Stimulated activated CD8-positive, alpha-beta memory T cell treated with anti-CD3 and anti-CD28 coated beads, Interleukin-12 subunit alpha, Interleukin-12 subunit beta, amount 100 ng/mL, for 24 hours (primary cell): ENCODE results near the gene CCL16.
"Not testable (repeated sequence)": the region's sequence is repeated elsewhere in the genome, so short reads cannot be mapped to it uniquely, and the experiment has no call there.

Experiments used
- DNase-seq: peaks from one replicate; pipeline ENCODE4 v3.0.0-alpha.2; 2020; ENCODE audit errors: extremely low read depth

The CCL16 gene

DNA sequence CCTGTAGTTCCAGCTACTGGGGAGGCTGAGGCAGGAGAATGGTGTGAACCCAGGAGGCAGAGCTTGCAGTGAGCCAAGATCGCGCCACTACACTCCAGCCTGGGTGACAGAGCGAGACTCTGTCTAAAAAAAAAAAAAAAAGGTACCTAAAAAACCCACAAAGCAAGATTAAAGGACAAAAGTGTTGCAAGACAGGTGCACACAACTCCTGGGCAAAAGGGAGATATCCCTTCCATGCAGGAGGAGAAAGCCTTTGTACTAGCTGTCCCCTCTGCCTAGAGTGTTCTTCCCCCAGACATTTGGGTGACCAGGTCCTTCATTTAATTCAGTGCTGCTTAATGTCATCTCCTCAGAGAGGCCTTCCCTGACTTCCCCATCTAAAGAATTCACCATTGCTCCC is 42.8 kb downstream of the CCL16 start:
- DNase-seq, result not testable (repeated sequence)

DNA sequence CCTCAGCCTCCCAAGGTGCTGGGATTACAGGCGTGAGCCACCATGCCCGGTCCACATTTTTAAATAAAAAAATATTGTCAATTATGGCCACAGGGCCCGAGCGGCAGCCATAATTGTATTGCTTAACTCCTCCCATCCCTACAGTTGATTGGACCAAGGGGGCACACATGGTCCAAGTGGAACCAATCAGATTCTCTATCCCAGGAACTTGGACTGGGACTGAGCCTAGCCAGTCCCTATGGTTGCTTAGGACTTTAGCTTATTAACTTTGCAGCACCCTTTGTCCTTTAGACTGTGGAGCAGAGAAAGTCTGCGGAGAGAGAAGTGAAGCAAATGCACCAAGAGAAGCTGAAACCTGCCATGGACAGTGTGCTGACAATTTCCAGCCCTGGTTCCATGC is 45.2 kb downstream of the CCL16 start:
- DNase-seq, result no peak

DNA sequence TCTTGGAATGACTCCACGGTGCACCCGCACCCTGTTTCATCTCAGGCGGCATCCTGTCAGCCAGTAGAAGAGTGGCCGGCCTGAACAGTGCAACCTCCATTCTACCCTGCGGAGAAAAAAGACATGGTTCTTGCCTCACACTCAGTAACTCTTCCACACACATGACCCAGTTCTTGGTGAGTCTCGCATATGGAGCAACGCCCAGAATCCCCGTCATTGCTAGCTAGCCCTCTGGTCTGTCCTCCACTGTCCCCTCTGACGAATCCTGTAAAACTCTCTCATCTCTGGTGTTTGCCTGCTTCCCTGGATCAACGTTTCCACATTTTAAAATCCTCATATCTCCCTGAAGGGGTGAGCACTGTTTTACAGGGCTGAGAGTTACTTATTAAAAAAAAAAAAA is 46.5 kb downstream of the CCL16 start:
- DNase-seq, result no peak

DNA sequence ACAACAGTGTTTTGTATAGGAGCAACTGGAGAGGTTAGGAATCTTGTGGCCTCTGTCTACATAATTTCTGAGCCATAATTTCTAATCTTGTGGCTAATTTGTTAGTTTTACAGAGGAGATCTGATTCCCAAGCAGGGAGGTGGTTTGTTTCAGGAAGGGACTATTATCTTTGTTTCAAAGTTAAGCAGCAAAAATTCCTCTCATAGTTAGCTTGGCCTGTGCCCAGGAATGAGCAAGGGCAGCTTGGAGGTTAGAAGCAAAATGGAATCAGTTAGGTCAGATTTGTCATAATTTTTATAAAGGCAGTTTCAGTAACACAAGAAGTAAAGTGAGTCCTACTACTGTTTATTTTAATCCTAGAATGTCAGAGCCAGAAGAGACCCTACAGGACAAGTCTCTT is 48.7 kb downstream of the CCL16 start:
- no peak for DNase-seq

DNA sequence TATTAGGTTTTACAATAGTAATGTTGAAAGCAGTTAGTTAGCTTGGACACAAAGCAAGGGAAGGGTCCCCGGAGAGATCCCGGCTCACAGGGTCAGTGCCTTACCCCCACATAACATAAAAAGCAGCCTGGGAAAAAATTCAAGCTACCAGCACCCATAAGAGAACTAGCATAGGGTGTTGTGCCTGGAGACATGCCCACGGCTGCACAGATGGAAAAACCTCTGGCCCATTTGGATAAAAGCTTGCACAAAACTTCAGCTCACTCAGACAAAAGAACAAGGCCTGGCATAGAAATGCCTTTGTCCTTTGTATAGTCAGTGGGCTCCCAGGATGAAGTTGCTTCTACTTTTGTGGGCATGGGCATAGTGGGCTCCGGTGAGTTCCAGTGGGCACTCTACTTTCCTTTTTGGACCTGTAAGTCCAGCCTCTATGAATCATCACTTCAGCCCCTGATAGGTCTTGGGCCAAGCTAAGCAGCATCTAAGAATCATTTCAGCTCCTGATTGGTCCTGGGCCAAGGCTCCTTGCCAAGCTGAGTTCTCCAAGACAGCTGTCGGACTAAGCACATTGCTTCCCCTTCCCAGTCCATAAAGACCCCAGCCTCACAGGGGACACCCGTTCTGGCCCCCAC is 49.4 kb downstream of the CCL16 start:
- DNase-seq, result no peak

DNA sequence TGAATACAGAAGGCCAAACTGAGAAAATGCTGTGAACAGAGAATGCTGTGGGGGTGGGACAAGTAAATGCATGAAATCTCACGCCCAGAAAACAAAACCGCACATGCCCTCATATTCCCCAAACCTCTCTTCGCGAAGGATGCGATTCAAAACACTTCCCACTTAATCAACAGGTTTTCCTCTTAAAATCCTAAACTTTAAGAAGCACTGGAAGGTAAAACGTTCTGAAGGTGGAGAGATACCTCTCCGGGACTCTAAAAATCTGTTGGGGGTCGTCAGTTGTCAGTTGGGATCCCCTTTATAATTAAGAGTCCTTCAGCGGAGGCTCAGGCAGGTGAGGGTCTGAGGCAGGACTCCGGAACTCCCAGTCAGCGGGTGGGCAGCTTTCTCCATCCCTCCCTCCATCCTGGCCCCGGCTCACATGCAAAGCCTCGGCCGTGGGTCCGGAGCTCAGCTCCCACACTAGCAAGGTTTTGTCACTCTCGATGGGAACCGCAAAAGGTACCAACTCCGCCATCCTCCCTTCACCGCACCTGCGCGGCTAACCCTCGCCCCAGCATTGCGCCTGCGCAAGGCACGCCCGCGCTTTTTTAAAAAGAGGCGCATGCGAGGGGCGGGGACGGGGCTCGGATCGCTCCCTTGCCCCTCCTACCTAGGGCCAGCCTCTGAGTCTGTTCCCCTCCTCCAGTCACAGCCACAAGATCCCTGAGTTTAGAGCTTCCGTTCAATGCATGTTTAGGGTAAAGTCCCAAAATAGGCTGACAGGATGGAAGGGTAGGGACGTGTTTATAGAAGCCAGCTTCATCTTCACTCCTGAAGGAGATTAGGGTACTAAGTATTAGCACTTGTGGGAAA is 50.9 kb downstream of the CCL16 start, which contains the start of gene RDM1:
Gene RDM1 (minus strand): TSS at position 563 of the 855 bp plus-strand sequence. CDS start 46 bp downstream, at position 517.
- DNase-seq, result peak; percentile 66

DNA sequence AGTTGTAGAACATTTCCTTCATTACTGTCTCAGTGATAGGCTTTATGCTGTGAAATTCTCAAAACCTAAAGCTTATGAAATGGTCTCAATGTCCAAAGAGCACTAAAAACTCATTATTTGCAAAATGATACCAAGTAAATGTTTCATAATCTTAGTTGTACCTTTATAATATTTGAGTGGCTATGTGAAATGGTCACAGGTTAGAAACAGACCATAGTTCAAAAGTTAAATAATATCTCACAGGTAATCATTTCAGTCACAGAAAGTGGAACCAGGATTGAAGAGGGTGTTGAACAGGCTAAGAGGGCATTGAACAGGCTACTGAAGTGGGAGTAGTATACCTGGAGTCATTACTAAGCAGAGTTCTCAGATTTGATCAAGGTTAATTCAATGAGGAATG is 53.6 kb downstream of the CCL16 start:
- DNase-seq, result no peak
